GM18508 (cell line): ENCODE results near the gene CRIP1.

ENCODE experiments used
- ATAC-seq: cut with Tn5 transposase; IDR thresholded peaks from one replicate; pipeline ENCODE4 v1.9.1; 2021; ENCODE audit warnings: moderate number of reproducible peaks; ENCODE audit not compliant: insufficient read depth, unreplicated experiment

The CRIP1 gene

GRCh38 chr14:105501504-105502291 is 15.0 kb downstream of the CRIP1 start:
- ATAC-seq, result no peak

GRCh38 chr14:105502446-105503295 is 16.0 kb downstream of the CRIP1 start:
- no peak for ATAC-seq

- no peak for ATAC-seq
Measured at GRCh38 chr14:105503296-105503640, 16.6 kb downstream of the CRIP1 start.

GRCh38 chr14:105503935-105504692 is 17.4 kb downstream of the CRIP1 start:
- ATAC-seq, result no peak

GRCh38 chr14:105505101-105505500 is 18.4 kb downstream of the CRIP1 start:
- no peak for ATAC-seq

GRCh38 chr14:105507247-105507646 is 20.6 kb downstream of the CRIP1 start:
- no peak for ATAC-seq

GRCh38 chr14:105508069-105508468 is 21.4 kb downstream of the CRIP1 start:
- no peak for ATAC-seq

GRCh38 chr14:105508601-105509000 is 21.9 kb downstream of the CRIP1 start:
- ATAC-seq, result no peak

- ATAC-seq, result no peak
Measured at GRCh38 chr14:105517096-105517495, 30.4 kb downstream of the CRIP1 start.

- ATAC-seq, result no peak
Measured at GRCh38 chr14:105519946-105520698, 33.4 kb downstream of the CRIP1 start.

- ATAC-seq, result no peak
Measured at GRCh38 chr14:105525326-105525725, 38.6 kb downstream of the CRIP1 start.

GRCh38 chr14:105525861-105526775 is 39.4 kb downstream of the CRIP1 start, which contains the start of gene TMEM121:
Gene TMEM121, plus strand, starts transcription at chr14:105526583. Its CDS starts 2,252 bp downstream, at chr14:105528835.
- ATAC-seq, result no peak

GRCh38 chr14:105526776-105527380 is 40.2 kb downstream of the CRIP1 start:
- ATAC-seq, result no peak

- no peak for ATAC-seq
Measured at GRCh38 chr14:105527381-105527825, 40.7 kb downstream of the CRIP1 start.

- no peak for ATAC-seq
Measured at GRCh38 chr14:105527826-105528585, 41.3 kb downstream of the CRIP1 start.

- no peak for ATAC-seq
Measured at GRCh38 chr14:105528586-105529318, 42.1 kb downstream of the CRIP1 start.

GRCh38 chr14:105529319-105529568 is 42.6 kb downstream of the CRIP1 start:
- ATAC-seq, result no peak
